ENCODE data around the gene C19orf85. TPM values are rescaled to one million over a fixed set of nuclear protein-coding genes. Genes with fewer than 3 reads are reported as not detected.

The C19orf85 gene
- total and polyA plus RNA-seq, 4 experiments from 2014 or later: not detected

GRCh38 chr19:55476100-55476775 is 11.7 kb upstream of the C19orf85 start, which contains the start of gene ZNF628:
TSS of gene ZNF628 (plus strand) at chr19:55476617. CDS start at chr19:55479911, 3,294 bp downstream.
- H3K27ac Mint-ChIP-seq: peak within 1 kb of the TSS; percentile 90 to 97 (median 94)
- H3K27me3 Mint-ChIP-seq: no peaks in the 10 kb centered on the region

GRCh38 chr19:55474269-55475265 is 10.0 kb upstream of the C19orf85 start:
- no peaks in the 10 kb centered on the region for H3K36me3 ChIP-seq (ENCODE audit: insufficient read depth, low read length)
- H3K27ac Mint-ChIP-seq: peak overlapping the region in 3 of 7 donors; percentile 12 to 94 (median 73)
- peak in 1 of 5 donors; percentile 7 for DNase-seq
- no peaks in the 10 kb centered on the region for H3K27me3 Mint-ChIP-seq
- intact Hi-C loops (cut with micrococcal nuclease): no loop called here
- H3K27ac ChIP-seq (ENCODE audit: low read depth, low read length): no peak overlapping the region
- ChIA-PET CTCF (ENCODE audit: partially characterized antibody) (interaction anchor here (0.7 to 6.1 kb wide), 4 partner anchors 8 to 132 kb away, joined by 3 to 42 read pairs (median 4); no protein-coding TSS in a partner anchor), POLR2A (ENCODE audit: partially characterized antibody) (interaction anchor here (1.0 to 3.0 kb wide), 3 partner anchors 30 to 136 kb away, joined by 3 to 17 read pairs (median 4); partner anchors contain the start of gene UBE2S)
- H3K36me3 Mint-ChIP-seq: peaks cover 9 to 11% of the 10 kb centered on the region in 2 donors
- H3K4me3 Mint-ChIP-seq: peak overlapping the region in 6 of 8 donors; percentile 5 to 88 (median 37)
- no peaks in the 10 kb centered on the region for H3K9me3 ChIP-seq (ENCODE audit: control insufficient read depth in 1 of 2, low read length in 2 of 2)
- no peaks in the 10 kb centered on the region for H3K27me3 ChIP-seq (ENCODE audit: insufficient read depth, low read length)
- H3K4me1 Mint-ChIP-seq: peaks cover 14 to 38% (median 25%) of the 10 kb centered on the region in 4 donors
- H3K9me3 Mint-ChIP-seq: no peaks in the 10 kb centered on the region
- H3K4me3 ChIP-seq (ENCODE audit: low read length in 2 of 2): no peak overlapping the region
- H3K4me1 ChIP-seq (ENCODE audit: insufficient read depth, low read length): peaks cover 22% of the 10 kb centered on the region

More at GRCh38 chr19:55476100-55476775, 11.7 kb upstream of the C19orf85 start, which contains the start of gene ZNF628:
- Mint-ChIP-seq H3K36me3 (peaks cover 14 to 15% of the 10 kb centered on the region in 2 donors), H3K4me3 (peak within 1 kb of the TSS; percentile 88 to 93 (median 90)), H3K9me3 (no peaks in the 10 kb centered on the region), H3K4me1 (peaks cover 19 to 42% (median 29%) of the 10 kb centered on the region in 4 donors)
- Histone ChIP-seq H3K4me1 (ENCODE audit: insufficient read depth, low read length) (peaks cover 22% of the 10 kb centered on the region), H3K4me3 (ENCODE audit: low read length in 2 of 2) (peak within 1 kb of the TSS; percentile 65 to 84), H3K9me3 (ENCODE audit: control insufficient read depth in 1 of 2, low read length in 2 of 2) (no peaks in the 10 kb centered on the region), H3K36me3 (ENCODE audit: insufficient read depth, low read length) (no peaks in the 10 kb centered on the region), H3K27ac (ENCODE audit: low read depth, low read length) (peak within 1 kb of the TSS; percentile 71), H3K27me3 (ENCODE audit: insufficient read depth, low read length) (no peaks in the 10 kb centered on the region)
- intact Hi-C loops (cut with micrococcal nuclease): loop anchor here (1.0 kb wide), 7 partner anchors 9 to 359 kb away; partner anchors contain the start of genes FIZ1, HSPBP1, ISOC2 and NAT14
- CTCF ChIA-PET (ENCODE audit: partially characterized antibody): interaction anchor here (0.7 to 6.1 kb wide), 13 partner anchors 8 to 335 kb away, joined by 3 to 42 read pairs (median 4); partner anchors contain the start of genes ISOC2, KMT5C, ZNF784 and ZNF865
- peak; percentile 97 to 98 (median 97) for DNase-seq
- POLR2A ChIA-PET (ENCODE audit: partially characterized antibody): interaction anchor here (0.6 to 3.0 kb wide), 30 partner anchors 9 to 1013 kb away, joined by 3 to 36 read pairs (median 8); partner anchors contain the start of genes CCDC106, FIZ1, ISOC2 and KMT5C

- DNase-seq: peak in 1 of 5 donors; percentile 22
- Mint-ChIP-seq H3K4me1 (peaks cover 6 to 28% (median 17%) of the 10 kb centered on the region in 4 donors), H3K27ac (no peak overlapping the region), H3K27me3 (no peaks in the 10 kb centered on the region), H3K4me3 (no peak overlapping the region), H3K9me3 (no peaks in the 10 kb centered on the region), H3K36me3 (peaks cover 0 to 4% of the 10 kb centered on the region in 2 donors)
- intact Hi-C loops (cut with micrococcal nuclease): no loop called here
- Histone ChIP-seq H3K36me3 (ENCODE audit: insufficient read depth, low read length) (no peaks in the 10 kb centered on the region), H3K4me1 (ENCODE audit: insufficient read depth, low read length) (peaks cover 22% of the 10 kb centered on the region), H3K4me3 (ENCODE audit: low read length in 2 of 2) (no peak overlapping the region), H3K9me3 (ENCODE audit: control insufficient read depth in 1 of 2, low read length in 2 of 2) (no peaks in the 10 kb centered on the region), H3K27ac (ENCODE audit: low read depth, low read length) (no peak overlapping the region), H3K27me3 (ENCODE audit: insufficient read depth, low read length) (no peaks in the 10 kb centered on the region)
- ChIA-PET POLR2A (ENCODE audit: partially characterized antibody) (interaction anchor here (1.4 kb wide), 1 partner anchor 66 kb away, joined by 4 read pairs; the partner anchor contains the start of gene UBE2S), CTCF (ENCODE audit: partially characterized antibody) (interaction anchor here (1.1 to 1.2 kb wide), 2 partner anchors 7 to 31 kb away, joined by 3 to 5 read pairs; no protein-coding TSS in a partner anchor)
Measured at GRCh38 chr19:55473225-55474012, 8.9 kb upstream of the C19orf85 start.

- H3K4me1 Mint-ChIP-seq: peaks cover 2 to 25% (median 11%) of the 10 kb centered on the region in 4 donors
- peaks cover 0 to 4% of the 10 kb centered on the region in 2 donors for H3K36me3 Mint-ChIP-seq
- intact Hi-C loops (cut with micrococcal nuclease): no loop called here
- ChIA-PET CTCF (ENCODE audit: partially characterized antibody) (no interaction called here), POLR2A (ENCODE audit: partially characterized antibody) (no interaction called here)
- H3K9me3 ChIP-seq (ENCODE audit: control insufficient read depth in 1 of 2, low read length in 2 of 2): no peaks in the 10 kb centered on the region
- H3K27me3 Mint-ChIP-seq: no peaks in the 10 kb centered on the region
- H3K36me3 ChIP-seq (ENCODE audit: insufficient read depth, low read length): no peaks in the 10 kb centered on the region
- no peaks in the 10 kb centered on the region for H3K9me3 Mint-ChIP-seq
- no peak for DNase-seq
- H3K27me3 ChIP-seq (ENCODE audit: insufficient read depth, low read length): no peaks in the 10 kb centered on the region
- H3K4me3 ChIP-seq (ENCODE audit: low read length in 2 of 2): no peak overlapping the region
- H3K4me3 Mint-ChIP-seq: no peak overlapping the region
- no peak overlapping the region for H3K27ac Mint-ChIP-seq
- peaks cover 13% of the 10 kb centered on the region for H3K4me1 ChIP-seq (ENCODE audit: insufficient read depth, low read length)
- H3K27ac ChIP-seq (ENCODE audit: low read depth, low read length): no peak overlapping the region
Measured at GRCh38 chr19:55472463-55472862, 7.9 kb upstream of the C19orf85 start.

- POLR2A ChIA-PET (ENCODE audit: partially characterized antibody): interaction anchor here (0.7 kb wide), 1 partner anchor 128 kb away, joined by 3 read pairs; the partner anchor contains the start of gene FIZ1
- peak overlapping the region in 1 of 7 donors; percentile 62 for H3K27ac Mint-ChIP-seq
- intact Hi-C loops (cut with micrococcal nuclease): no loop called here
Measured at GRCh38 chr19:55471266-55471665, 6.7 kb upstream of the C19orf85 start.

GRCh38 chr19:55468054-55468393 is 3.5 kb upstream of the C19orf85 start:
- H3K4me3 Mint-ChIP-seq: peak overlapping the region in 1 of 8 donors; percentile 36
- H3K36me3 Mint-ChIP-seq: no peaks in the 10 kb centered on the region
- H3K4me1 ChIP-seq (ENCODE audit: insufficient read depth, low read length): no peaks in the 10 kb centered on the region
- H3K9me3 Mint-ChIP-seq: no peaks in the 10 kb centered on the region
- CTCF ChIA-PET (ENCODE audit: partially characterized antibody): interaction anchor here (0.9 to 4.3 kb wide), 27 partner anchors 9 to 390 kb away, joined by 3 to 69 read pairs (median 5); partner anchors contain the start of genes FIZ1, NAT14, ZNF628 and ZNF784
- no peaks in the 10 kb centered on the region for H3K27me3 Mint-ChIP-seq
- no peak for DNase-seq
- H3K27ac ChIP-seq (ENCODE audit: low read depth, low read length): no peak overlapping the region
- no peaks in the 10 kb centered on the region for H3K36me3 ChIP-seq (ENCODE audit: insufficient read depth, low read length)
- H3K27me3 ChIP-seq (ENCODE audit: insufficient read depth, low read length): no peaks in the 10 kb centered on the region
- H3K9me3 ChIP-seq (ENCODE audit: control insufficient read depth in 1 of 2, low read length in 2 of 2): no peaks in the 10 kb centered on the region
- POLR2A ChIA-PET (ENCODE audit: partially characterized antibody): interaction anchor here (0.8 to 2.1 kb wide), 5 partner anchors 9 to 165 kb away, joined by 3 to 13 read pairs (median 4); partner anchors contain the start of genes FIZ1 and ZNF628
- peaks cover under 1 to 5% (median 2%) of the 10 kb centered on the region in 4 donors for H3K4me1 Mint-ChIP-seq
- no peak overlapping the region for H3K4me3 ChIP-seq (ENCODE audit: low read length in 2 of 2)
- H3K27ac Mint-ChIP-seq: peak overlapping the region in 2 of 7 donors; percentile 15 to 30
- intact Hi-C loops (cut with micrococcal nuclease): loop anchor here (1.0 to 2.0 kb wide), 2 partner anchors 35 to 163 kb away; no protein-coding TSS in a partner anchor

More at GRCh38 chr19:55471266-55471665, 6.7 kb upstream of the C19orf85 start:
- no peaks in the 10 kb centered on the region for H3K9me3 ChIP-seq (ENCODE audit: control insufficient read depth in 1 of 2, low read length in 2 of 2)
- no peaks in the 10 kb centered on the region for H3K36me3 ChIP-seq (ENCODE audit: insufficient read depth, low read length)
- no peak overlapping the region for H3K27ac ChIP-seq (ENCODE audit: low read depth, low read length)
- Mint-ChIP-seq H3K4me1 (peaks cover 2 to 20% (median 5%) of the 10 kb centered on the region in 4 donors), H3K27me3 (no peaks in the 10 kb centered on the region), H3K36me3 (no peaks in the 10 kb centered on the region), H3K4me3 (peak overlapping the region in 1 of 8 donors; percentile 49), H3K9me3 (no peaks in the 10 kb centered on the region)
- DNase-seq: no peak
- CTCF ChIA-PET (ENCODE audit: partially characterized antibody): interaction anchor here (0.9 to 2.2 kb wide), 3 partner anchors 33 to 217 kb away, joined by 3 to 12 read pairs (median 4); no protein-coding TSS in a partner anchor
- no peaks in the 10 kb centered on the region for H3K27me3 ChIP-seq (ENCODE audit: insufficient read depth, low read length)
- H3K4me3 ChIP-seq (ENCODE audit: low read length in 2 of 2): no peak overlapping the region
- peaks cover 7% of the 10 kb centered on the region for H3K4me1 ChIP-seq (ENCODE audit: insufficient read depth, low read length)

Measured in CD4-positive, alpha-beta memory T cell (primary cell).